C4-2B (cell line): ENCODE measurements around the gene FAM89A.
"Not testable (repeated sequence)": the region's sequence is repeated elsewhere in the genome, so short reads cannot be mapped to it uniquely, and the experiment has no call there.

Experiments used
- H3K27ac ChIP-seq: fragments of 450-650 bp; 2 replicates; pipeline ENCODE4 v1.5.1; 2017
- CTCF ChIP-seq: fragments of 450-650 bp; conservative IDR thresholded peaks from 2 replicates; pipeline ENCODE4 v1.5.1; 2017; ENCODE audit warnings: mild to moderate bottlenecking
- ZFX ChIP-seq: fragments of 450-650 bp; IDR thresholded peaks from 2 replicates; pipeline ENCODE4 v1.6.1; 2017

Gene FAM89A

GRCh38 chr1:230992100-230992774 lies 47.8 kb downstream of the FAM89A start:
- no peak for TF ChIP-seq CTCF
- TF ChIP-seq ZFX: no peak
- H3K27ac ChIP-seq: no peak overlapping the region

GRCh38 chr1:230987448-230987847 lies 52.6 kb downstream of the FAM89A start:
- TF ChIP-seq ZFX (no peak), CTCF (no peak)
- H3K27ac ChIP-seq: no peak overlapping the region

- H3K27ac ChIP-seq: no peak overlapping the region
- no peak for TF ChIP-seq CTCF
Measured at GRCh38 chr1:230986976-230987375, 53.1 kb downstream of the FAM89A start.

- TF ChIP-seq CTCF (no peak), ZFX (no peak)
Measured at GRCh38 chr1:230985711-230986110, 54.3 kb downstream of the FAM89A start.

GRCh38 chr1:230984622-230985515 lies 55.2 kb downstream of the FAM89A start:
- H3K27ac ChIP-seq: not testable (repeated sequence)

More at GRCh38 chr1:230985711-230986110, 54.3 kb downstream of the FAM89A start:
- H3K27ac ChIP-seq: no peak overlapping the region

- H3K27ac ChIP-seq: no peak overlapping the region
- TF ChIP-seq ZFX (no peak), CTCF (no peak)
Measured at GRCh38 chr1:230983811-230984210, 56.2 kb downstream of the FAM89A start.

- TF ChIP-seq ZFX: no peak
- no peak for TF ChIP-seq CTCF
- H3K27ac ChIP-seq: no peak overlapping the region
Measured at GRCh38 chr1:230982696-230983095, 57.4 kb downstream of the FAM89A start.
